ENCODE data around the gene CYTH2.
"Not testable (repeated sequence)": the region's sequence is repeated elsewhere in the genome, so short reads cannot be mapped to it uniquely, and the experiment has no call there.

CYTH2 gene

DNA sequence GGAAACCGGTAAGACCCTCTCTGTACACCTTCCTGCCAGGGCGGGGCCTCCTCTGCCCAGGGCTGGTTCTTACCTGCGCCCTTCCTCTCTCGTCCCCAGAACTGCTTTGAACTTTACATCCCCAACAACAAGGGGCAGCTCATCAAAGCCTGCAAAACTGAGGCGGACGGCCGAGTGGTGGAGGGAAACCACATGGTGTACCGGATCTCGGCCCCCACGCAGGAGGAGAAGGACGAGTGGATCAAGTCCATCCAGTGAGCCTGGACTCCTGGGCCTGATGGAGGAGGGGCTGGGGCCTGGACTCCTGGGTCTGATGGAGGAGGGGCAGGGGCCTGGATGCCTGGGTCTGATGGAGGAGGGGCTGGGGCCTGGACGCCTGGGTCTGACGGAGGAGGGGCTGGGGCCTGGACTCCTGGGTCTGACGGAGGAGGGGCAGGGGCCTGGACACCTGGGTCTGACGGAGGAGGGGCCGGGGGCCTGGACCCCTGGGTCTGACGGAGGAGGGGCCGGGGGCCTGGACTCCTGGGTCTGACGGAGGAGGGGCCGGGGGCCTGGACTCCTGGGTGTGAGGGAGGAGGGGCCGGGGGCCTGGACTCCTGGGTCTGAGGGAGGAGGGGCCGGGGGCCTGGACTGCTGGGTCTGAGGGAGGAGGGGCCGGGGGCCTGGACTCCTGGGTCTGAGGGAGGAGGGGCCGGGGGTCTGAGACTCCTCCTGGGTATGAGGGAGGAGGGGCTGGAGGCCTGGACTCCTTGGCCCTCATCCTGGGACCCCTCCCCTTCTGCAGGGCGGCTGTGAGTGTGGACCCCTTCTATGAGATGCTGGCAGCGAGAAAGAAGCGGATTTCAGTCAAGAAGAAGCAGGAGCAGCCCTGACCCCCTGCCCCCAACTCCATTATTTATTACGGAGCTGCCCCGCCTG is 9.4 kb downstream of the CYTH2 start:
- no peak for DNase-seq

DNA sequence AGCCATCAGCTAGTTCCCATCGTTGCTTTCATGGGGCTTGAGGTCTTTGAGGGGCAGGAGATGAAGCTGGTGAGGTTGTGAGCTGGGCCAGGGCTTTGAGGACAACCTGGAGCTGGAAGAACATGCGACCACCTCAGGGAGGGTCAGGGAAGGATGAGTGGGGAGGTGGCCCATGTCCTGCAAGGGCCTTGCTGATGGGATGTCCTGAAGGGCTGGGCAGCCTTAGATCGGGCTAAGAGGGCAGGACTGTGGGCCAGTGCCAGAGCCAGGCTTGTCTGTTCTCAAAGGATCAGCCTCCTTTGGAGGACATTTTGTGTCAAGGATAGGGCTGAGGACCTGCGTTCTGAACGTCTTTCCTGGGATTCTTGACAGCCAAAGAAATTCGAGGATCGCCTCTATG is 10.5 kb downstream of the CYTH2 start:
- no peak for DNase-seq

- no peak for DNase-seq
These were observed 11.0 kb downstream of the CYTH2 start for GRCh38 chr19:48480183-48480557.

GRCh38 chr19:48480558-48481500 is 11.7 kb downstream of the CYTH2 start:
- DNase-seq, result no peak

DNA sequence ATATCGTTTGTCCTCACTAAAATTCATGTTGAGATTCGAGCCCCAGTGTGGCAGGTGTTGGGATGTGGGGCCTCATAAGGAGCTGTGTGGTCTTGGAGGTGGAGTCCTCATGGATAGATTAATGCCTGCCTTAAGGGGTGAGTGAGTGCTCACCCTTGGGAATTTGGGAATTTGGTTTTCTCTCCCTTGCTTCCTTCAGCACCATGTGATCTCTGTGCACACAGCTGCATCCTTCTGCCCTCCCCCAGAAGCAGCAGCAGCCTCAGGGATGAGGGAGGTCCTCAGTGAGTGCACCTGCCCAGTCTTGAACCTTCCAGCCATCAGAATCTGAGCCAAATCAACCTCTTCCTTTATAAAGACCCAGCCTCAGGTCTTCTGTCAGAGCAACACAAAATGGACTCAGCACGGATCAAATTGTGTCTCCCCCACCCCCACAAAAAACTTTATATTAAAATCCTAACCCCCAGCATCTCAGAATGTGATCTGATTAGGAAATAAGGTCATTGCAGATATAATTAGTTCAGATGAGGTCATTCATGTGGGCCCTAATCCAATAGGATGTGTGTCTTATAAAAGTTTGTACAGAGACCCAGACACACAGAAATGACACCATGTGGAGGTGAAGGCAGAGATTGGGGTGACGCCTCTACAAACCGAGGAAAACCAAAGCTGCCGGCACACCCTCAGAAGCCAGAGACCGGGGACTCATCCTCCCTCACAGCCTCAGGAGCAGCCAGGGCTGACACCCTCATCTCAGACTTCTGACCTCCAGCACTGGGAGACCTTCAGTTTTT is 12.9 kb downstream of the CYTH2 start:
- no peak for DNase-seq

- DNase-seq, result no peak
These were observed 14.1 kb downstream of the CYTH2 start for GRCh38 chr19:48483301-48483700.

GRCh38 chr19:48484247-48484893 is 15.2 kb downstream of the CYTH2 start:
- DNase-seq, result no peak

DNA sequence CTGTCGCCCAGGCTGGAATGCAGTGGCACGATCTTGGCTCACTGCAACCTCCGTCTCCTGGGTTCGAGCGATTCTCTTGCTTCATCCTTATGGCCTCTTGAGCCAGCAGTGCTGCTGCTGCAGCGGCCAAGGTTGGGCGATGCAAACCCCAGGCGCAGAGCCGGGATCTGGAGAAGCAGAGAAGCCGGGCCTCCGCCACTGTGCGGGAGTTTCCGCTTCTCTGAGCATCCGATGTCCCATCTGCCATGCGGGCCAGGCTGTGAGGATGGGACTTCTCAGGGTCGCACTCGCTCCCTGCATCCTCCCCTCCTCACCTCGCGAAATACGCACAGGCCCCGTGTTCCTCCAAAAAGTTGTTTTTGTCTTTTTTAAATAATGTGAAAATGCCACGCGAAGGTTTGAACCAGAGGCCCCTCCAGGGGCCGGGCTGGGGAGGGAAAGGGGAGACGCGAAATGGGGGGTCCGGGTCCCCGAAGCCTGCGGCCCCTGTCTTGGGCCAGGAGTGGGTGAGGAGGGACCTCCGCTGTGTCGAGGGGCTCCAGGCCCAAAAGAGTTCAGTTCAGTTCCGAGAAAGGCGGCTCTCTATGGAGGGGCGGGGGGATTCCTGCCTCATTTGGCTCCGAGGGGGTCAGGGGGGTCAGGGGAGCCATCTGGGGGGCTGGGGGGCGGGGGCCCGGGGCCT is 15.9 kb downstream of the CYTH2 start:
- DNase-seq, result no peak

DNA sequence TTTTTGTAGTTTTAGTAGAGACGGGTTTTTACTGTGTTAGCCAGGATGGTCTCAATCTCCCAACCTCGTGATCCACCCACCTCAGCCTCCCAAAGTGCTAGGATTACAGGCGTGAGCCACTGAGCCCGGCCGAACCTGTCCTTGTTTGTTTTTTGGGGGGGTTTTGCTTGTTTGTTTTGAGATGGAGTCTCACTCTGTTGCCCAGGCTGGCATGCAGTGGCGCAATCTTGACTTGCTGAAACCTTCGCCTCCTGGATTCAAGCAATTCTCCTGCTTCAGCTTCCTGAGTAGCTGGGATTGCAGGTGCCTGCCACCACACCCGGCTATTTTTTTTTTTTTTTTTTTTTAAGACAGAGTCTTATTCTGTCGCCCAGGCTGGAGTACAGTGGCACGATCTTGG is 17.5 kb downstream of the CYTH2 start:
- DNase-seq, result not testable (repeated sequence)

GRCh38 chr19:48487544-48487943 is 18.4 kb downstream of the CYTH2 start:
- no peak for DNase-seq

DNA sequence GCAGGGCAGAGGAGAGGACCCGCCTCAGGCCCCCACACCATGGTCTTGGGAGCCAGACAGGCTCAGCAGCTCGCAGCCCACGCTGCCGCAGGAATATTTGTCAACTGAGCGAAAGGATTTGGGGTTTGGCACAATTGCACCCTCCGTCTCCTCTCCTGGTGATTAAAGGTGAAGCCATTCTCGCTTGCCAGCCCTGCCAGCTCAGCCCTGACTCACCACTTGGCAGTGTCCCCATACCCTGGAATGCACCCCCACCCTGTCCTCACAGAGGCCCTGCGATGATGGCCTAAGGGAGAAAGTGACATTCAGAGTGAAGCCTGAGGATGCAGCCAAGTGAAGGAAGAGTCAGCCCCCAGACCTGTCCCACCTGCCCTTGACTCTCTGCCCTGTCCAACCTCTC is 18.8 kb downstream of the CYTH2 start:
- DNase-seq, result peak; percentile 90

DNA sequence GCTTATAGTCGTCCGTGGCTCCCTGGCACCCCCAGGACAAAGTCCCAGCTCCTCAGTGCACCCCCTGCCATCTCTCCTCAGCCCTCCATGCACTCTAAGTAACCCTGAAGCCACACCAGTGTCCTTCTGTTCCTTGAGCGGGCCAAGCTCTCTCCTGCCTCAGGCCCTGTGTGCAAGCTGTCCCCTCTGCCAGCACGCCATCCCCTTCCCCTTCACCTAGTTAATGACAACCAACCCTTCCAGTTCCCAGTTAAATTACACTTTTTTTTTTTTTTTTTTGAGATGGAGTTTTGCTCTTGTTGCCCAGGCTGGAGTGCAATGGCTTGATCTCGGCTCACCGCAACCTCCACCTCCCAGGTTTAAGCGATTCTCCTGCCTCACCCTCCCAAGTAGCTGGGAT is 19.3 kb downstream of the CYTH2 start:
- DNase-seq, result not testable (repeated sequence)

DNA sequence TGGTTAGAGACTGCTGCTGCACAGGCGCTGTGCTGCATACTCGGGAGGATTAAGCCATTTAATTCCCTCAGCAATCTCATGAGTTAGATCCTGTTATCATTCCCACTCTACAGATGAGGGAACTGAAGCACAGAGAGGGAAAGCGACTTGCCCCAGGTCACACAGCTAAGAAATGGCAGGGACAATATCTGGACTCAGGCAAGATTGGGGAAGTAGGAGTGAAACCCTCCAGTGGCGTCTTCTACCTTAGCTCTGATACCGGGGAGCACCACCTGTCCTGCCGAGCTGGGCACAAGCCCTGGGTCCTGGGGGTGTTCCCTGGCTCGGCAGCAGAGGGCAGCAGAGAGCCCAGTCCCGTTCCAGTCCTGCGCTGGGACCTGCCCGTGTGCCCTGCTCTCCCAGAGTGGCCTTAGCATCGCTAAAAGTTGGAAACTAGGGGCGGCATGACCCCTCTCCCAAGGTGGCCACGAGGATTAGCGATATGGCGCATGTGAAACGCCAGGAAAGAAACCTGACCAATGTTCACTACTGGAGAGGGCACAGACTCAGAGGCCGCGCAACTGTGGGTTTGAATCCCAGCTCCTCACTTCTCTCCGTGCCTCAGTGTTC is 20.5 kb downstream of the CYTH2 start:
- peak; percentile 93 for DNase-seq

DNA sequence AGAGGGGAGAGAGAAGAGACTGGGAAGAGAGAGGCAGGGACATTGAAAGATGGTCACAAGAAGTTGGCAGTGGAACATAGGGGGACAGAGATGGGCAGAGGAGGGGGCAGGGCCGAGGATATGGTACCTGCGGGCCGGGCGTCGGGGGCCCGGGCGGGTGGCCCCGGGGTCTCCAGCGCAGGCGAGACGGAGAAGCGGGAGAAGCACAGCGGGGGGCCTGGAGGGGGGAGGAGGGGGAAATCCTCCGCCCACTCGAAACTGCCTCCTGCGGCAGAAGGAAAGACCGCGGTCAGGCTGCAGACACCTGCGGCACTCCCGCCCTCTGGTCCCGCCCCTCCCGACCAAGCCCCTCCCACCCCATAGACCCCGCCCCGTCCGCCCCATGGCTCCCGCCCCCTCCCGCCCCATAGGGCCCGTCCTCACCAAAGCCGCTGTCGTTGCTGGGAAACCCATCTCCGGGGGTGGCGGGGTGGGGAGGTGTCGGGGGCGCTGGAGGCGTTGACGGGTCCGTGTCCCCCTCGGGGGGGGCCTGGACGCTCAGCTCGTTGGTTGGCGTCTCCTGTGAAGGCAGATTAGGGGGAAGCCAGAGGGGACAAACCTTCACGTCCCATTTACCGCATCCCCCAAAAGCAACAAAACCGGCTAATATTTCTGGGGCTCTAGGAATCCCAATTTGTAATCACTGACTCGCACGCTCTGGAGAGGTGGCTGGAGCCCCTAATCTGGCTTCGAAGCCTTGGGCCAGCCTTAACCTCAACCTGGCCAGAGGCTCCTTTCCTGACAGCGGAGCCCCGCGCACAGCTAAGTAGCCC is 22.0 kb downstream of the CYTH2 start:
- DNase-seq, result no peak

DNA sequence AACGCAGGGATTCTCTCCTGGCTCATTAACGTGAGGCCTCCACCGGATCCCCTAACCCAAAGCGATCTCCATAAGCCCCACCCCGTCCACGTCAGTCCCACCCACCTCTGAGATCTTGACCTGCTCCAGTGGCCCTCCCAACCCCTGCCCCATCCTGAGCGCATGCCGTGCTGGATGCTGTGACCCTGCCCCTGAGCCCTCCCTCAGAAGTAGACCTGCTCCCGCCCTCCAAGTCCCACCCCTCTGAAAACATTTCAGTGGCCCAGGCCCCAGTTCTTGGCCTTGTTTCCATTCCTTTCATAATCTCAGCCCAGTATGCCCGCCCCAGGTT is 22.6 kb downstream of the CYTH2 start:
- no peak for DNase-seq

- peak; percentile 93 for DNase-seq
These were observed 24.0 kb downstream of the CYTH2 start for GRCh38 chr19:48492925-48493717.

GRCh38 chr19:48493718-48494401 is 24.7 kb downstream of the CYTH2 start:
- no peak for DNase-seq

DNA sequence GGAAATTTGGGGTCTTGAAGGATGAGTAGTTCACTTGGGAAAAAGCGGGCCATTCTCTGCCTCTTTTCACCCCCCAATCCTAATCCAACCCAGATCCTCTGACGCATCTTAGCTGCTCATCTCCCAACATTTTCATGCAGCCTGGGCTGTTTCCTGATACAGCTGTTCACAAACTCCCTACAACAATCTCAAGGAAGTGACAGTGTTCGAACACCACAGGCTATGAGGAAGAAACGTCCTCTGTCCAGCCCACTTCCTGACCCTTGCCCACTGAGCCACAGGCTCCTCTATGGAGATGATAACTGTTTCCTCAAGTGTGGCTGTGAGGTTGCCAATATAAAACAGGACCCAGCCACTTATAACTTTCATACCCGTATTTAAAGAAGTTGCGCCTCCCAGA is 26.2 kb downstream of the CYTH2 start:
- DNase-seq, result no peak
